HFFc6 (cell line): ENCODE measurements around the gene MYEF2. TPM values are rescaled to one million over a fixed set of nuclear protein-coding genes. Genes with fewer than 3 reads are reported as not detected.

Source experiments
- DNase-seq: peaks from one replicate; pipeline ENCODE4 v3.0.0-alpha.2; 2018
- H3K27ac Mint-ChIP-seq: 2 replicates; pipeline ENCODE4 v1.8.0; 2020; ENCODE audit warnings: mild to moderate bottlenecking, mixed read lengths
- H3K27me3 Mint-ChIP-seq: 2 replicates; pipeline ENCODE4 v1.8.0; 2021; ENCODE audit warnings: mild to moderate bottlenecking, moderate library complexity, mixed read lengths; ENCODE audit not compliant: insufficient read depth
- H3K36me3 Mint-ChIP-seq: 2 replicates; pipeline ENCODE4 v1.8.0; 2021; ENCODE audit warnings: low read depth, mixed read lengths
- H3K4me1 Mint-ChIP-seq: 2 replicates; pipeline ENCODE4 v1.8.0; 2020; ENCODE audit warnings: low read depth, mixed read lengths
- H3K4me3 Mint-ChIP-seq: 2 replicates; pipeline ENCODE4 v1.8.0; 2020; ENCODE audit warnings: mild to moderate bottlenecking, moderate library complexity, mixed read lengths
- H3K9me3 Mint-ChIP-seq: 2 replicates; pipeline ENCODE4 v1.8.0; 2020; ENCODE audit warnings: mild to moderate bottlenecking, mixed read lengths
- total RNA-seq, 6 experiments: library from RNA; stranded (reverse); fragmentation: NEBNext Ultra II Directional; extraction: Animal tissue kit (Norgen Biotek cat#: 25700); gene quantifications; 2 replicates in 1 of 6; 3 replicates in 5 of 6; pipeline ENCODE4 v1.2.3, GENCODE V29; 2021
- TF ChIP-seq, protein P1 (sequence below): fragments of 200-600 bp; sonication (generic); IDR thresholded peaks from 2 replicates; pipeline ENCODE4 v1.5.0; 2021; ENCODE audit warnings: antibody characterized with exemption, mild to moderate bottlenecking

The MYEF2 gene
- total RNA-seq, 6 experiments from 2014 or later: 7.0 to 12.9 (median 11.5) TPM

DNA sequence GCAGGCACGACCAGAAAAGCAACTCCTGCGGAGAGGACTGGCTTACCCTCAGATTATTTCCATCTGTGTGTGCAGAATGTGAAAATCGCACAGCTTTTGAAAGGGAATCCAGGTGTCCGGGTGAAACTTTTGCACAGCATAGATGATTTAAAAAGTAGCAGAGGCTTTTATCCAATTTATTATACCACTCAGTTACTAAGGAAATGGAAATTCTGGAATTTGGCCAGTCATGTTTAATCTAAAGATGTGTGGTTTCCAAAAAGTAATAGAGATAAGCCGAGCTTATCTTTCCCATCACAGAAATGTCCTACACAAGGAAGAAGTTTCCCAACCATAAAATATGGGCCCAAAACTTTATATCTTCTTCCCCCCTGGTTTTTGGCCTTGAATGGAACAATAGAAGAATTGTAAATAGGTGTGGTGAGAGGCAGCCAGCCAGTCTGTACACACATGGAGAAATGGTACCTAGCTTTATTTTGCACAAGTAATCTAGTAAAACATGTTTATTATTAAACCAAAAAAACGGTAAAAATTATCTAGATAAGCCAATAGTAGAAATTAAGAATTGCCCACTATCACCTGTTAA, 76.6 kb downstream of the MYEF2 start:
- no peaks in the 10 kb centered on the region for H3K9me3 Mint-ChIP-seq
- DNase-seq: no peak
- no peaks in the 10 kb centered on the region for H3K36me3 Mint-ChIP-seq
- H3K27me3 Mint-ChIP-seq: peaks cover 17% of the 10 kb centered on the region
- peaks cover 19% of the 10 kb centered on the region for H3K4me1 Mint-ChIP-seq
- TF ChIP-seq, protein P1, sequence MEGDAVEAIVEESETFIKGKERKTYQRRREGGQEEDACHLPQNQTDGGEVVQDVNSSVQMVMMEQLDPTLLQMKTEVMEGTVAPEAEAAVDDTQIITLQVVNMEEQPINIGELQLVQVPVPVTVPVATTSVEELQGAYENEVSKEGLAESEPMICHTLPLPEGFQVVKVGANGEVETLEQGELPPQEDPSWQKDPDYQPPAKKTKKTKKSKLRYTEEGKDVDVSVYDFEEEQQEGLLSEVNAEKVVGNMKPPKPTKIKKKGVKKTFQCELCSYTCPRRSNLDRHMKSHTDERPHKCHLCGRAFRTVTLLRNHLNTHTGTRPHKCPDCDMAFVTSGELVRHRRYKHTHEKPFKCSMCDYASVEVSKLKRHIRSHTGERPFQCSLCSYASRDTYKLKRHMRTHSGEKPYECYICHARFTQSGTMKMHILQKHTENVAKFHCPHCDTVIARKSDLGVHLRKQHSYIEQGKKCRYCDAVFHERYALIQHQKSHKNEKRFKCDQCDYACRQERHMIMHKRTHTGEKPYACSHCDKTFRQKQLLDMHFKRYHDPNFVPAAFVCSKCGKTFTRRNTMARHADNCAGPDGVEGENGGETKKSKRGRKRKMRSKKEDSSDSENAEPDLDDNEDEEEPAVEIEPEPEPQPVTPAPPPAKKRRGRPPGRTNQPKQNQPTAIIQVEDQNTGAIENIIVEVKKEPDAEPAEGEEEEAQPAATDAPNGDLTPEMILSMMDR: no peak
- no peak overlapping the region for H3K4me3 Mint-ChIP-seq
- H3K27ac Mint-ChIP-seq: no peak overlapping the region

DNA sequence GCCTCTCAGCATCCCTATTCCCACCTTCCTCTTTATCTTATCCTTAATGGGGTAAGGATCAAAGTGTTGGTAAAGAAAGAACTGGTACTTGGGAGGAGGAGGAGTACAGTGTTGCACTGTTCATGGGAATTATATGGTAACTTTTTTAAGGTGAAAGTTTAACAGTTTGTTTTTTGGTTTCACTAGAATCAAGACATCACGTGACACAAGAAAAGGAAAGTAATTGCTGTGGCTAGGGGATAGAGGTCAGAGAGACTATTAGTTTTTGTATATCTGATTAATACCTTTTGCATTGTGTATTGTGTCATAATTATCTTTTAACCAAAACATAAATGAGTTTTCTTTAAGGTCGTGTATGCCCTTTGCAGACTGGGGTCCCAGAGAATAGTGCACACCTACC, 80.8 kb downstream of the MYEF2 start:
- peaks cover 19% of the 10 kb centered on the region for H3K27me3 Mint-ChIP-seq
- H3K36me3 Mint-ChIP-seq: no peaks in the 10 kb centered on the region
- DNase-seq: no peak
- no peak overlapping the region for H3K4me3 Mint-ChIP-seq
- H3K4me1 Mint-ChIP-seq: peaks cover 16% of the 10 kb centered on the region
- H3K9me3 Mint-ChIP-seq: no peaks in the 10 kb centered on the region
- H3K27ac Mint-ChIP-seq: peak overlapping the region; percentile 25; the same call in 1 of the 2 replicates
- TF ChIP-seq, protein P1: no peak

DNA sequence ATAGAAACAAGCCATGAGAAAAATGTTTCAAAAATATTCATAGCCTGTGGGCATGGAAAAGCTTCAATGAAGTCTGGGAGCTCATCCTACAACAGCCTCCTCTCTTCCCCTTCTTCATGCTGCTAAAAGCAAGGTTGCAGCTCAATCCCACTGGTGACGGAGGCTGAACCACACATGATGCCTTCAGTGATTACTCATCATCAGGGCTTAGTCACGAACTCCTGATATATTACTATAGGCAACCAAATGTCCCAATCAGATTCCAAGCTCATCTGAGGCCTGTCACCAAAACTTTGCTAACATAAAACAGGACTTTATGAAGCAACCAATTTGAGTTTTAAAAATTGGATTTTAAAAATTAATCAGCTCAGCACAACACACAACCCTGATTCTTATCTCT, 81.3 kb downstream of the MYEF2 start:
- TF ChIP-seq, protein P1: no peak
- Mint-ChIP-seq H3K27ac (peak overlapping the region; percentile 25), H3K27me3 (peaks cover 16% of the 10 kb centered on the region), H3K9me3 (no peaks in the 10 kb centered on the region), H3K4me3 (no peak overlapping the region), H3K4me1 (peaks cover 13% of the 10 kb centered on the region), H3K36me3 (no peaks in the 10 kb centered on the region)
- DNase-seq: peak; percentile 93

DNA sequence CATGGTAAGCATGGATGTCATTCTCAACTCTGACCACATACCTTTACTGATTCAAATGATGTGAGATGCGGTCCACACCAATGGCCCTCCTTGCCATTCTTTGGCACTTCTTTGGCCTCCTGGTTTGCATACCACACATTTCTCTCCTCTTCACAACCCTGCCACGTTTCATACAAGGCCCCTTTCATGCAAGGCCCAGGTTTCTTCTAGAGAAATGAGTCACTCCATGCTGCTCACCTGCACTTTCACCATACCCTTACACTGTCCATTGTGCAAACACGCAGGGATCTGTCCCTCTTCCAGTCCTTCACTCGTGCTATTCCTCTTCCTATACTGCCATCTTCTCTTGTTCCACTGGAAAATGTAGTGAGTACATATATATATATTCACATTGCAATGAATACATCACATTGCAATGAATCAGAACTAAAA, 81.7 kb downstream of the MYEF2 start:
- Mint-ChIP-seq H3K4me3 (no peak overlapping the region), H3K27me3 (peaks cover 18% of the 10 kb centered on the region), H3K9me3 (no peaks in the 10 kb centered on the region), H3K36me3 (no peaks in the 10 kb centered on the region), H3K27ac (peak overlapping the region; percentile 25), H3K4me1 (peaks cover 13% of the 10 kb centered on the region)
- DNase-seq: no peak
- TF ChIP-seq, protein P1: no peak

DNA sequence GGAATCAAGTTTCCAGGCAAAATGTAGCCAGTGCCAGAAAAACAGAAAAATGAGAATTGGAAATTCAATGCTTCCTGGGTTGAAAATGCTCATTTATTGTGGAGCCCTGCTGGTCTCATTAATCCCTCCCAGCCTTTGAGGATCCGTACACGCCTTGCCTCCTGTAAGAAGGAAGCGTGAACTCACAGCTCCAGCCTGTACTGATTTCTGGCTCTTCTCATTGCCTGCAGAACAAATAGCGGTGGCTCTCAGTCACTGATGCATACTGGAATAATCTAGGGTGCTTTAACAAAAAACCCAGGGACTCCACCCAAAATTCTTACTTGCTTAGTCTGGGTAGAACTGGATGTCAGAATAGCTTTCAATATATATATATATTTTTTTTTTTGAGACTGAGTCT, 86.6 kb downstream of the MYEF2 start:
- no peaks in the 10 kb centered on the region for H3K36me3 Mint-ChIP-seq
- peaks cover 22% of the 10 kb centered on the region for H3K27me3 Mint-ChIP-seq
- H3K9me3 Mint-ChIP-seq: no peaks in the 10 kb centered on the region
- H3K4me1 Mint-ChIP-seq: peaks cover 14% of the 10 kb centered on the region
- DNase-seq: no peak
- no peak overlapping the region for H3K4me3 Mint-ChIP-seq
- TF ChIP-seq, protein P1: no peak
- no peak overlapping the region for H3K27ac Mint-ChIP-seq

DNA sequence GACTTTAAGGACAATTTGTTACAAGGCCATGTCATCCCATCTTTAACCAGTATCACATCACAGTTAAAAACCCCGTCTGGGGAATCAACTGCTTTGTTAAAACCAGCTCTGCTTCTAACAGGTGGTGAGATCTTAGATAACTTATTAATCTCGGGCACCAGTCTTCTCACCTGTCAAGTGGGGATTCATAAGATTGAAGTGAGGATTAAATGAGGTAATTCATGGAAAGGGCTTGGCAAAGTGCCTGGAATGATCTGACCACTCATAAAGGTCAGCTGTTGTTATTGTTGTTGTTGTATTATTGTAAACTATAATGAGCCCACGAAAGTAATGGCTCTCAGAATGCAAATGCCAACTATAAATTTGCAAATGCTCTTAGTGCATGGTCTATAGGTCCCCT, 87.4 kb downstream of the MYEF2 start:
- no peaks in the 10 kb centered on the region for H3K9me3 Mint-ChIP-seq
- H3K27me3 Mint-ChIP-seq: peaks cover 22% of the 10 kb centered on the region
- no peak overlapping the region for H3K4me3 Mint-ChIP-seq
- no peak for DNase-seq
- TF ChIP-seq, protein P1: no peak
- H3K27ac Mint-ChIP-seq: no peak overlapping the region
- H3K36me3 Mint-ChIP-seq: no peaks in the 10 kb centered on the region
- H3K4me1 Mint-ChIP-seq: peaks cover 17% of the 10 kb centered on the region
